Measurements from ENCODE around the gene ARFIP1.

Gene ARFIP1

GRCh38 chr4:152900395-152900794 lies 120.6 kb downstream of the ARFIP1 start:
- DNase-seq = no peak

GRCh38 chr4:152901205-152901604 lies 121.5 kb downstream of the ARFIP1 start:
- DNase-seq = no peak

- no peak for DNase-seq
Measured at GRCh38 chr4:152903658-152904057, 123.9 kb downstream of the ARFIP1 start.

GRCh38 chr4:152909901-152910300 lies 130.1 kb downstream of the ARFIP1 start:
- no peak for DNase-seq

- no peak for DNase-seq
Measured at GRCh38 chr4:152910521-152910920, 130.8 kb downstream of the ARFIP1 start.

GRCh38 chr4:152917543-152918395 lies 138.0 kb downstream of the ARFIP1 start:
- DNase-seq = no peak

- DNase-seq = no peak
Measured at GRCh38 chr4:152919826-152920225, 140.1 kb downstream of the ARFIP1 start.

GRCh38 chr4:152920768-152921167 lies 141.0 kb downstream of the ARFIP1 start:
- DNase-seq = no peak

- no peak for DNase-seq
Measured at GRCh38 chr4:152921284-152921683, 141.5 kb downstream of the ARFIP1 start.

GRCh38 chr4:152925851-152926250 lies 146.1 kb downstream of the ARFIP1 start:
- DNase-seq = no peak

GRCh38 chr4:152926959-152927358 lies 147.2 kb downstream of the ARFIP1 start:
- no peak for DNase-seq

GRCh38 chr4:152927737-152928136 lies 148.0 kb downstream of the ARFIP1 start:
- no peak for DNase-seq

- DNase-seq = no peak
Measured at GRCh38 chr4:152928286-152928685, 148.5 kb downstream of the ARFIP1 start.

- no peak for DNase-seq
Measured at GRCh38 chr4:152929888-152930287, 150.1 kb downstream of the ARFIP1 start.

- no peak for DNase-seq
Measured at GRCh38 chr4:152935143-152935542, 155.4 kb downstream of the ARFIP1 start.

- DNase-seq = peak; percentile 63
Measured at GRCh38 chr4:152935631-152936445, 156.1 kb downstream of the ARFIP1 start, which contains the start of gene FHDC1. FHDC1 (plus strand) TSS chr4:152936323; CDS start chr4:152943058, 6,735 bp downstream.

- peak; percentile 33 for DNase-seq
Measured at GRCh38 chr4:152936446-152937335, 156.9 kb downstream of the ARFIP1 start.

- DNase-seq = peak; percentile 5
Measured at GRCh38 chr4:152937336-152938236, 157.8 kb downstream of the ARFIP1 start.

GRCh38 chr4:152938237-152938947 lies 158.6 kb downstream of the ARFIP1 start:
- DNase-seq = peak; percentile 61

- no peak for DNase-seq
Measured at GRCh38 chr4:152939621-152940020, 159.9 kb downstream of the ARFIP1 start.

- DNase-seq = no peak
Measured at GRCh38 chr4:152940461-152940860, 160.7 kb downstream of the ARFIP1 start.
